ENCODE results near the gene MS4A15.
"Not testable (repeated sequence)": the region's sequence is repeated elsewhere in the genome, so short reads cannot be mapped to it uniquely, and the experiment has no call there.

The MS4A15 gene

GRCh38 chr11:60756307-60757032 lies at the start of gene MS4A15:
Gene MS4A15 (plus strand): TSS chr11:60756867. CDS start chr11:60763734, 6,867 bp downstream.
- no peaks in the 10 kb centered on the region for H3K4me1 Mint-ChIP-seq (ENCODE audit: low read depth)
- no peak within 1 kb of the TSS for H3K27ac Mint-ChIP-seq
- peaks cover 22% of the 10 kb centered on the region for H3K27me3 Mint-ChIP-seq
- H3K9me3 Mint-ChIP-seq (ENCODE audit: low read depth), result no peaks in the 10 kb centered on the region
- H3K36me3 Mint-ChIP-seq, result no peaks in the 10 kb centered on the region
- no peak within 1 kb of the TSS for H3K4me3 Mint-ChIP-seq

GRCh38 chr11:60706931-60707330 lies 49.7 kb upstream of the MS4A15 start:
- H3K36me3 Mint-ChIP-seq, result no peaks in the 10 kb centered on the region
- H3K4me1 Mint-ChIP-seq (ENCODE audit: low read depth), result no peaks in the 10 kb centered on the region
- H3K27ac Mint-ChIP-seq, result no peak overlapping the region
- peaks cover 2% of the 10 kb centered on the region for H3K27me3 Mint-ChIP-seq
- no peaks in the 10 kb centered on the region for H3K9me3 Mint-ChIP-seq (ENCODE audit: low read depth)
- H3K4me3 Mint-ChIP-seq, result no peak overlapping the region

GRCh38 chr11:60710482-60710881 lies 46.2 kb upstream of the MS4A15 start:
- H3K9me3 Mint-ChIP-seq (ENCODE audit: low read depth), result no peaks in the 10 kb centered on the region
- no peaks in the 10 kb centered on the region for H3K36me3 Mint-ChIP-seq
- H3K4me3 Mint-ChIP-seq, result no peak overlapping the region
- no peaks in the 10 kb centered on the region for H3K4me1 Mint-ChIP-seq (ENCODE audit: low read depth)
- H3K27ac Mint-ChIP-seq, result no peak overlapping the region
- peaks cover 8% of the 10 kb centered on the region for H3K27me3 Mint-ChIP-seq

GRCh38 chr11:60711276-60711675 lies 45.4 kb upstream of the MS4A15 start:
- Mint-ChIP-seq H3K4me1 (ENCODE audit: low read depth) (no peaks in the 10 kb centered on the region), H3K9me3 (ENCODE audit: low read depth) (no peaks in the 10 kb centered on the region), H3K27me3 (peaks cover 8% of the 10 kb centered on the region), H3K4me3 (no peak overlapping the region), H3K36me3 (no peaks in the 10 kb centered on the region), H3K27ac (no peak overlapping the region)

- H3K9me3 Mint-ChIP-seq (ENCODE audit: low read depth); H3K4me1 Mint-ChIP-seq (ENCODE audit: low read depth); H3K4me3 Mint-ChIP-seq; H3K36me3 Mint-ChIP-seq; H3K27ac Mint-ChIP-seq: not testable (repeated sequence)
- peaks cover 12% of the 10 kb centered on the region for H3K27me3 Mint-ChIP-seq
Observed at GRCh38 chr11:60713423-60713822, 43.2 kb upstream of the MS4A15 start.

- H3K4me3 Mint-ChIP-seq, result no peak overlapping the region
- no peaks in the 10 kb centered on the region for H3K36me3 Mint-ChIP-seq
- H3K27ac Mint-ChIP-seq, result no peak overlapping the region
- H3K4me1 Mint-ChIP-seq (ENCODE audit: low read depth), result no peaks in the 10 kb centered on the region
- no peaks in the 10 kb centered on the region for H3K9me3 Mint-ChIP-seq (ENCODE audit: low read depth)
- peaks cover 13% of the 10 kb centered on the region for H3K27me3 Mint-ChIP-seq
Observed at GRCh38 chr11:60717956-60718355, 38.7 kb upstream of the MS4A15 start.

GRCh38 chr11:60718524-60719316 lies 37.9 kb upstream of the MS4A15 start:
- Mint-ChIP-seq H3K36me3 (no peaks in the 10 kb centered on the region), H3K27ac (no peak overlapping the region), H3K4me1 (ENCODE audit: low read depth) (no peaks in the 10 kb centered on the region), H3K4me3 (no peak overlapping the region), H3K9me3 (ENCODE audit: low read depth) (no peaks in the 10 kb centered on the region), H3K27me3 (peaks cover 10% of the 10 kb centered on the region)

- H3K27ac Mint-ChIP-seq, result no peak overlapping the region
- H3K36me3 Mint-ChIP-seq, result no peaks in the 10 kb centered on the region
- H3K9me3 Mint-ChIP-seq (ENCODE audit: low read depth), result no peaks in the 10 kb centered on the region
- H3K4me3 Mint-ChIP-seq, result no peak overlapping the region
- H3K4me1 Mint-ChIP-seq (ENCODE audit: low read depth), result no peaks in the 10 kb centered on the region
- H3K27me3 Mint-ChIP-seq, result peaks cover 13% of the 10 kb centered on the region
Observed at GRCh38 chr11:60719391-60719790, 37.3 kb upstream of the MS4A15 start.

GRCh38 chr11:60720460-60720859 lies 36.2 kb upstream of the MS4A15 start:
- no peak overlapping the region for H3K4me3 Mint-ChIP-seq
- no peaks in the 10 kb centered on the region for H3K4me1 Mint-ChIP-seq (ENCODE audit: low read depth)
- H3K27me3 Mint-ChIP-seq, result peaks cover 11% of the 10 kb centered on the region
- H3K9me3 Mint-ChIP-seq (ENCODE audit: low read depth), result no peaks in the 10 kb centered on the region
- H3K27ac Mint-ChIP-seq, result no peak overlapping the region
- no peaks in the 10 kb centered on the region for H3K36me3 Mint-ChIP-seq

- no peaks in the 10 kb centered on the region for H3K36me3 Mint-ChIP-seq
- no peak within 1 kb of the TSS for H3K27ac Mint-ChIP-seq
- peaks cover 15% of the 10 kb centered on the region for H3K27me3 Mint-ChIP-seq
- H3K4me3 Mint-ChIP-seq, result no peak within 1 kb of the TSS
- no peaks in the 10 kb centered on the region for H3K4me1 Mint-ChIP-seq (ENCODE audit: low read depth)
- H3K9me3 Mint-ChIP-seq (ENCODE audit: low read depth), result no peaks in the 10 kb centered on the region
Observed at GRCh38 chr11:60724420-60724819, 32.2 kb upstream of the MS4A15 start, which contains the start of gene MS4A18. Gene MS4A18 (plus strand): TSS chr11:60724720.

GRCh38 chr11:60725592-60725991 lies 31.1 kb upstream of the MS4A15 start:
- H3K4me3 Mint-ChIP-seq, result no peak overlapping the region
- H3K27me3 Mint-ChIP-seq, result peaks cover 18% of the 10 kb centered on the region
- H3K27ac Mint-ChIP-seq, result no peak overlapping the region
- H3K4me1 Mint-ChIP-seq (ENCODE audit: low read depth), result no peaks in the 10 kb centered on the region
- no peaks in the 10 kb centered on the region for H3K36me3 Mint-ChIP-seq
- no peaks in the 10 kb centered on the region for H3K9me3 Mint-ChIP-seq (ENCODE audit: low read depth)

GRCh38 chr11:60731586-60731985 lies 25.1 kb upstream of the MS4A15 start:
- no peak overlapping the region for H3K4me3 Mint-ChIP-seq
- peaks cover 15% of the 10 kb centered on the region for H3K27me3 Mint-ChIP-seq
- H3K9me3 Mint-ChIP-seq (ENCODE audit: low read depth), result no peaks in the 10 kb centered on the region
- H3K27ac Mint-ChIP-seq, result no peak overlapping the region
- no peaks in the 10 kb centered on the region for H3K36me3 Mint-ChIP-seq
- no peaks in the 10 kb centered on the region for H3K4me1 Mint-ChIP-seq (ENCODE audit: low read depth)

- H3K27ac Mint-ChIP-seq, result no peak overlapping the region
- H3K4me3 Mint-ChIP-seq, result no peak overlapping the region
- no peaks in the 10 kb centered on the region for H3K36me3 Mint-ChIP-seq
- no peaks in the 10 kb centered on the region for H3K9me3 Mint-ChIP-seq (ENCODE audit: low read depth)
- no peaks in the 10 kb centered on the region for H3K4me1 Mint-ChIP-seq (ENCODE audit: low read depth)
- H3K27me3 Mint-ChIP-seq, result peaks cover 8% of the 10 kb centered on the region
Observed at GRCh38 chr11:60734279-60734678, 22.4 kb upstream of the MS4A15 start.

GRCh38 chr11:60739114-60739513 lies 17.6 kb upstream of the MS4A15 start:
- Mint-ChIP-seq H3K9me3 (ENCODE audit: low read depth) (no peaks in the 10 kb centered on the region), H3K36me3 (no peaks in the 10 kb centered on the region), H3K4me1 (ENCODE audit: low read depth) (no peaks in the 10 kb centered on the region), H3K27ac (no peak overlapping the region), H3K4me3 (no peak overlapping the region), H3K27me3 (peaks cover 4% of the 10 kb centered on the region)

GRCh38 chr11:60740573-60740972 lies 16.1 kb upstream of the MS4A15 start:
- Mint-ChIP-seq H3K4me1 (ENCODE audit: low read depth) (no peaks in the 10 kb centered on the region), H3K27ac (no peak overlapping the region), H3K36me3 (no peaks in the 10 kb centered on the region), H3K9me3 (ENCODE audit: low read depth) (no peaks in the 10 kb centered on the region), H3K27me3 (peaks cover 4% of the 10 kb centered on the region), H3K4me3 (no peak overlapping the region)
